BJ (cell line): ENCODE results near the gene NPEPL1. TPM values are rescaled to one million over a fixed set of nuclear protein-coding genes. Genes with fewer than 3 reads are reported as not detected.
"Not testable (repeated sequence)": the region's sequence is repeated elsewhere in the genome, so short reads cannot be mapped to it uniquely, and the experiment has no call there.

ENCODE experiments used
- CTCF ChIA-PET: fragments of 350-600 bp; formaldehyde crosslinking; extraction: SDS; loops from one replicate; lab custom pipeline; 2021; ENCODE audit warnings: antibody characterized with exemption, inconsistent platforms; lab: Yijun Ruan, JAX
- POLR2A ChIA-PET: fragments of 300-600 bp; sonication (Branson Sonifier 250); formaldehyde crosslinking; extraction: SDS; loops from one replicate; lab custom pipeline; 2021; ENCODE audit warnings: antibody characterized with exemption; lab: Charles Lee
- DNase-seq: peaks from one replicate; pipeline ENCODE4 v3.0.0-alpha.2; 2011; ENCODE audit warnings: low read depth
- H3K27me3 ChIP-seq: 2 replicates; pipeline ENCODE4 v1.6.0; 2011; ENCODE audit warnings: low read length; ENCODE audit not compliant: control insufficient read depth, insufficient read depth
- H3K36me3 ChIP-seq: 2 replicates; pipeline ENCODE4 v1.5.1; 2011; ENCODE audit warnings: low read length; ENCODE audit not compliant: control insufficient read depth, insufficient read depth
- H3K4me3 ChIP-seq: 2 replicates; pipeline ENCODE4 v1.5.1; 2011; ENCODE audit warnings: low read depth, mild to moderate bottlenecking, control low read depth, low read length
- polyA plus RNA-seq: library from polyadenylated mRNA; depleted of rRNA; stranded (reverse); fragments of >200 nt; gene quantifications from 2 replicates; pipeline ENCODE4 v1.2.3, GENCODE V29; 2011
- TF ChIP-seq, protein P1 (sequence below): IDR thresholded peaks from 2 replicates; pipeline ENCODE4 v1.5.1; 2011; ENCODE audit warnings: low read depth, mild to moderate bottlenecking, control low read depth, inconsistent platforms, low read length, moderate library complexity; ENCODE audit not compliant: insufficient read depth

The NPEPL1 gene
- polyA plus RNA-seq, 1 experiment, result 8.2 TPM

- Histone ChIP-seq H3K27me3 (no peaks in the 10 kb centered on the region), H3K4me3 (no peak overlapping the region), H3K36me3 (no peaks in the 10 kb centered on the region)
- TF ChIP-seq, protein P1, sequence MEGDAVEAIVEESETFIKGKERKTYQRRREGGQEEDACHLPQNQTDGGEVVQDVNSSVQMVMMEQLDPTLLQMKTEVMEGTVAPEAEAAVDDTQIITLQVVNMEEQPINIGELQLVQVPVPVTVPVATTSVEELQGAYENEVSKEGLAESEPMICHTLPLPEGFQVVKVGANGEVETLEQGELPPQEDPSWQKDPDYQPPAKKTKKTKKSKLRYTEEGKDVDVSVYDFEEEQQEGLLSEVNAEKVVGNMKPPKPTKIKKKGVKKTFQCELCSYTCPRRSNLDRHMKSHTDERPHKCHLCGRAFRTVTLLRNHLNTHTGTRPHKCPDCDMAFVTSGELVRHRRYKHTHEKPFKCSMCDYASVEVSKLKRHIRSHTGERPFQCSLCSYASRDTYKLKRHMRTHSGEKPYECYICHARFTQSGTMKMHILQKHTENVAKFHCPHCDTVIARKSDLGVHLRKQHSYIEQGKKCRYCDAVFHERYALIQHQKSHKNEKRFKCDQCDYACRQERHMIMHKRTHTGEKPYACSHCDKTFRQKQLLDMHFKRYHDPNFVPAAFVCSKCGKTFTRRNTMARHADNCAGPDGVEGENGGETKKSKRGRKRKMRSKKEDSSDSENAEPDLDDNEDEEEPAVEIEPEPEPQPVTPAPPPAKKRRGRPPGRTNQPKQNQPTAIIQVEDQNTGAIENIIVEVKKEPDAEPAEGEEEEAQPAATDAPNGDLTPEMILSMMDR, result no peak
- no peak for DNase-seq
- ChIA-PET CTCF (interaction anchor here (0.5 to 6.2 kb wide), 9 partner anchors 8 to 556 kb away, joined by 3 to 42 read pairs (median 4); no protein-coding TSS in a partner anchor), POLR2A (interaction anchor here (0.6 kb wide), 2 partner anchors 20 to 152 kb away, joined by 6 to 11 read pairs; no protein-coding TSS in a partner anchor)
Observed at GRCh38 chr20:58647162-58647795, 45.3 kb upstream of the NPEPL1 start.

GRCh38 chr20:58647796-58648501 is 44.7 kb upstream of the NPEPL1 start:
- peak; percentile 64 for DNase-seq
- TF ChIP-seq, protein P1, result no peak

DNA sequence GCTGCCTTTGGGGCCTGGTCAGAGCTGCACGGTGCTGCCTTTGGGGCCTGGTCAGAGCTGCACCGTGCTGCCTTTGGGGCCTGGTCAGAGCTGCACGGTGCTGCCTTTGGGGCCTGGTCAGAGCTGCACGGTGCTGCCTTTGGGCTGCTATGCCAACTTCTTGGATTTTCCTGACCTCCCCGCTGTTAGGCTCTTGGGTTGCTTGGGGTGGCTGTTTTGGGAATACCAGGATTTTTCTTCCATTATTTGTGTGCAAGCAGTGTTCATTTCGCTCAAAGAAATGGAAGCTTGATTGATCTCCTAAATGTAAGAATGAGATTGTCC is 44.1 kb upstream of the NPEPL1 start:
- CTCF ChIA-PET, result interaction anchor here (0.6 to 6.2 kb wide), 9 partner anchors 9 to 423 kb away, joined by 3 to 42 read pairs (median 4); no protein-coding TSS in a partner anchor
- POLR2A ChIA-PET, H3K27me3 ChIP-seq, H3K4me3 ChIP-seq, H3K36me3 ChIP-seq, DNase-seq: not testable (repeated sequence)

More at GRCh38 chr20:58647796-58648501, 44.7 kb upstream of the NPEPL1 start:
- Histone ChIP-seq H3K27me3 (no peaks in the 10 kb centered on the region), H3K4me3 (no peak overlapping the region), H3K36me3 (no peaks in the 10 kb centered on the region)
- ChIA-PET CTCF (interaction anchor here (0.6 to 6.2 kb wide), 10 partner anchors 9 to 556 kb away, joined by 3 to 42 read pairs (median 4); no protein-coding TSS in a partner anchor), POLR2A (interaction anchor here (0.6 kb wide), 2 partner anchors 19 to 153 kb away, joined by 6 to 11 read pairs; no protein-coding TSS in a partner anchor)

GRCh38 chr20:58649288-58650180 is 43.1 kb upstream of the NPEPL1 start:
- Histone ChIP-seq H3K4me3 (peak overlapping the region; percentile 8; the same call in 1 of the 2 replicates), H3K27me3 (no peaks in the 10 kb centered on the region), H3K36me3 (no peaks in the 10 kb centered on the region)
- DNase-seq, result no peak
- TF ChIP-seq, protein P1, result no peak
- ChIA-PET POLR2A (interaction anchor here (0.6 kb wide), 1 partner anchor 16 kb away, joined by 13 read pairs; no protein-coding TSS in a partner anchor), CTCF (interaction anchor here (0.7 to 6.2 kb wide), 5 partner anchors 9 to 404 kb away, joined by 3 to 42 read pairs (median 3); no protein-coding TSS in a partner anchor)

GRCh38 chr20:58650181-58650775 is 42.3 kb upstream of the NPEPL1 start:
- POLR2A ChIA-PET, result interaction anchor here (0.6 kb wide), 2 partner anchors 126 to 229 kb away, joined by 4 to 7 read pairs; no protein-coding TSS in a partner anchor
- H3K27me3 ChIP-seq, result no peaks in the 10 kb centered on the region
- DNase-seq, result no peak
- CTCF ChIA-PET, result interaction anchor here (0.9 to 6.2 kb wide), 10 partner anchors 10 to 424 kb away, joined by 3 to 42 read pairs (median 4); no protein-coding TSS in a partner anchor
- H3K4me3 ChIP-seq, result peak overlapping the region; percentile 80
- no peaks in the 10 kb centered on the region for H3K36me3 ChIP-seq
- TF ChIP-seq, protein P1, result no peak; the same call in 1 of the 2 replicates
